IPS-11a (cell line): ENCODE results near the gene SERPINB10.
"Not testable (repeated sequence)": the region's sequence is repeated elsewhere in the genome, so short reads cannot be mapped to it uniquely, and the experiment has no call there.

Source experiments
- H3K4me3 ChIP-seq: one replicate; pipeline ENCODE4 v1.5.1; 2013; ENCODE audit warnings: low read depth, low read length, control low read depth

SERPINB10 gene

DNA sequence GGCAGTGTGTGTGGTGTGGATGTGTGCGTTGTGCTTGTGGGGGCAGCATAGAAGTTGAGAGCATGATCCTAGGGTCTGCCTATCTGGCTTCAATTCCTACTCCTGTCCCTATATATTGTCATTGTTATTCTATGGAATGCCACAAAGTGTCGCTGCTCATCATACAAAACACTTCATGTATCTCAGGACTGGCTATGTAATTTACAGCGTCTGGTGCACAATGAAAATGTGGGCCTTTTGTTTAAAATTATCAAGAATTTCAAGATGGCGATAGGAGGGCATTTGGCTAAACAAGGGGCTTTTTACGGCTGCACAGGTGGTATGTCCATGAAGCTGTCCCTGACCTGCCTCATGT is 16.8 kb upstream of the SERPINB10 start:
- H3K4me3 ChIP-seq = no peak overlapping the region

DNA sequence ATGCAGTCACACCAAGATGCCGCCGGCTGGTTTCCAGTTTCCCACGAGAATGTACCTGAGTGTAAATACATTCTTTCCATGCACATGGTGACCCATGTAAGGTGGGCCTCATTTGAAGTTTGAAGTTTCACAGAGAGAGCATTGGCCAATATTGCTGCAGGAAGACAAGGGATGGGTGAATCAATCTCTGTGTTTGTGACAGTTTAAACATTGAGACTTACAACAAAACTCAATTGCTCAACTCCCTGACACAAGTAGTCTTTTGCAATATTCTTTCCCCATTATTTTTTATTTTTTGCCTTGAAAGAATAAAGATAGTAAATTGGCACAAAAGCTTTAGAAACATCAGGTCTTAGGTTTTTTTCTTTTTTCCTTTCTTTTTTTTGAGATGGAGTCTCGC is 15.2 kb upstream of the SERPINB10 start:
- no peak overlapping the region for H3K4me3 ChIP-seq

- no peak overlapping the region for H3K4me3 ChIP-seq
Observed at GRCh38 chr18:63894106-63894772, 13.5 kb upstream of the SERPINB10 start.

DNA sequence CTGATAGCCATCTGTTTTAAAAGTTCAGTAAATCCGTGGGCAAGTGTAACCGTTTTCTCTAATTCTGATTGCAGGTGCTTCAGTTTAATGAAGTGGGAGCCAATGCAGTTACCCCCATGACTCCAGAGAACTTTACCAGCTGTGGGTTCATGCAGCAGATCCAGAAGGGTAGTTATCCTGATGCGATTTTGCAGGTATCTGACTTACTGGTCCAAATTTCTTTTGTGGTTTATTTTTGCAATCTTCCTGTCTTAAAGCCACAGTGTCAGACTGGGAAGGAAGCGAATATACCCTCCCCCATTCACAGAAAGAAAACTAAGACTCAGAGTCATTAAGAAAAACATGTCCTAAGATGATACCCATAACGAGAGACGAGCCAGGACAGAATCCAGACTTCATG is 12.6 kb upstream of the SERPINB10 start:
- H3K4me3 ChIP-seq = no peak overlapping the region

DNA sequence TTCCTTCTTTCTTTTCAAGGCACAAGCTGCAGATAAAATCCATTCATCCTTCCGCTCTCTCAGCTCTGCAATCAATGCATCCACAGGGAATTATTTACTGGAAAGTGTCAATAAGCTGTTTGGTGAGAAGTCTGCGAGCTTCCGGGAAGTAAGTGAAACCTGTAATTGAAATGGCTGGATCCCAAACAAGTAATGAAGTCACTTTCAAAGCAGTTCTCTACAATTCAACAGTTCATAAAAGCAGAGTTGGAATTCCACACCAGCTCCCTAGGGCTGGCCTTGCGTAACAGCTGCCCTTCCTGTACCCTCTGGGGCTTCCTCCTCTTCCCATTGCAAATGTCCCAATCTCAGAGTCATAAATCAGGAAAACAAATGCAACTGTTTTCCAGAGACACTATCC is 10.7 kb upstream of the SERPINB10 start:
- no peak overlapping the region for H3K4me3 ChIP-seq

- H3K4me3 ChIP-seq = no peak overlapping the region
Observed at GRCh38 chr18:63899206-63899605, 8.6 kb upstream of the SERPINB10 start.

DNA sequence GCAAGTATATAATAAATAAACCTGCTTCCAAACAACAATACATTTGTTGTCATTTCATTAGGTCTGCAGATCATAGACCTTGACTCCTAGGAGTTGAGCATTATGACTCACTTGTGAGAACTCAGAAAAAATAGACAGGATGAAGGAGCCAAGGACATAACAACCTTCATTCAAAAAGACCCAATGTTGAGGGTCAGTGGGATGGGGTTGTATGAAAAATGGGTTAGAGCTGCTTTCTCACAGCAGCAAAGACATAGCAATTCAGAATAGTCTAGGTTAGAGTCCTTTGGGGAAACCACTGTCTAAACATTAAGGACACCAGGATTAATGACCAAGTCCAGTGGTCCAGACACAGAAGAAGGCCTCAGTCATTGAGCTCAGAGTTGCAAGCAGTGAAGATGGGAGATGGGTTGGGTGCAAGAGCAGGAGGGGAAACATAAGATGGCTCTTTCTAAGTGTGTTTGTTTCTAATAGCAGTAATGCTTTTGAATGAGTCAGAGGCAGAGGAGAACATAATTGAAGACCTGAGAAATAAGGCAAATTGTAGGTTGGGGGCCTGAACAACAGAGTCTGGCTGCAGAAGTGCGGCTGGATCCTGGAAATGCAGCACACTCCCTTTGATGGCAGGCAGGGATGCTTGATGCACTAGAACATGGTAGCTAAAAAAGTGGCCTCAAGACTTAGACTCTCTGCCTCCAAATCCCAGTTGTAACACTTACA is 3.7 kb upstream of the SERPINB10 start:
- no peak overlapping the region for H3K4me3 ChIP-seq

DNA sequence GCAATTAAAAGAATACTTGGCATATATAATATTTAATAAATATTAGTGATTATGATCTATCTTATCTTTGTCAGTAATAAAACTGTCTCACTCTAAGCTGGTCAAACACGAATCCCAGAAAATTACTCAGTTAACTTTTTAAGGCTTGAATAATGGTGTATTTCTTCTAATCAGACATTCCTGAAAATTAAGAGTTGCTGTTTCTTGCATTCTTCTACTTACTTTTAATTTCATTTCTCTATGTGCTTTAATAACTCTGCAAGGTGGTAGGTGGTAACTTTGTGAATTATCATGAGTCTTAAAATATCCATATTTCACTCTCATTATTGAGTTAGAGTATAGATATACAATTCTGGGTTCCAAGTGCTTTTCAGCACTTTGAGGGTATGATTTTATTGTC is 3.1 kb upstream of the SERPINB10 start:
- H3K4me3 ChIP-seq = no peak overlapping the region

DNA sequence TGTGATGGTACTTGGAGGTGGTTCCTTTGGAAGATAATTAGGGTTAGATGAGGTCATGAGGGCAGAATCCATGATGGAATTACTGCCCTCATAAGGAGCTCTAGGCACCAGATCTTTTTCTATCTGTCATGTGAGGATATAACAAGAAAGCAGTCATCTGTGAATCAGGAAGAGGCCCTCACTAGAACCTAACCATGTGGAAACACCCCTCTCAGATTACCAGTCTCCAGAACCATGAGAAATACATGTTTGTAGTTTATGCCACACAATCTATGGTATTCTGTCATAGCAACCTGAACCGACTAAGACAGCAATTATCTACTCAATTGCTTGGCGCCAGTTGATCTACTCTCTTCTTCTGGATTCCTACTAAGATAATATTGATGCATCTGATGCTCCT is 2.4 kb upstream of the SERPINB10 start:
- H3K4me3 ChIP-seq = no peak overlapping the region

DNA sequence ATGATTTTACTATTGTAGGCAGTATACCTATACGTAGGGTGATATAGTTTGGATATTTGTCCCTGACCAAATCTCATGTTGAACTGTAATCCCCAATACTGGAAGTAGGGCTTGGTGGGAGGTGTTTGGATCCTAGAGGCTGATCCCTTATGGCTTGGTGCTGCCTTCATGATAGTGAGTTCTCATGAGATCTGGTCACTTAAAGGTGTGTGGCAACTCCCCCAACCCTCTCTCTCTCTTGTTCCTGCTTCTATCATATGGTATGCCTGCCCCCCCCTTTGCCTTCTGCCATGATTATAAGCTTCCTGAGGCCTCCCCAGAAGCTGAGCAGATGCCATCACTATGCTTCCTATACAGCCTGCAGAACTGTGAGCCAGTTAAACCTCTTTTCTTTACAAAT is 1.7 kb upstream of the SERPINB10 start:
- no peak overlapping the region for H3K4me3 ChIP-seq

DNA sequence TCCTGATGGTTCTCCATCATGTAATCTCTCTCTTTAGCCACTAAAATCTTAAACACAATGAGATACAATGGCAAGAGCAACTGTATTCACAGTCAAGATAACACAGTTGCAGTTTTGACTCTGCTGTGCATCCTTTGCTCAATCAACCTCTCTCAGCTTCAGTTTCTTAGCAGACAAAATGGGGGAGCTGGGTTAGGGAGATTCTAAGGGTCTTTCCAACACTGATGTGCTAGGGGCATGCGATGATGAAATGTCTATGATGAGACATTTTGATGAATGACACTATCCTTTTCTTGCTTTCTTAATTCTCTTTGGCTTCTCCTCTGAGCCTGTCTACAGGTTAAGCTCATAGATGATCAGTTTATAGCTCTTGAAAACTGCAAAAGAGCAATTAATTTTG is 1.1 kb downstream of the SERPINB10 start:
- no peak overlapping the region for H3K4me3 ChIP-seq

DNA sequence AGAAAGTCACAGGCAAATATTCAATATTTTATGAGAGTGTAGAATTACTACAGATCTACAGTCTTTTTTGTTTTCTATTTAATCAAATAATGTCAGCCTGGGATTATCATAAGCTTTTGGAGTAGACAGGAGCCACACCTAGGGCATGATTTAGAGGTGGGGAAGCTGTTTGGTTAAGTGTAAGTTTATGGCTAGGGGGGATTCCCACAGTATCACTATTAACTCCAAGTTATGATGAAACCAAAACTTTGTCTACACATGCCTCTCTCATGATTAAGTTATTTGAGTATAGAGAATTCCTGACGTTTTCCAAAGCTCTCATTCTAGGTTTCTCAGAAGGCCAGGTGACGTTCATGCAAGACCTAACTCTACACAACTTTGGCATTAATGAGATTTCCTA is 2.1 kb downstream of the SERPINB10 start:
- no peak overlapping the region for H3K4me3 ChIP-seq

DNA sequence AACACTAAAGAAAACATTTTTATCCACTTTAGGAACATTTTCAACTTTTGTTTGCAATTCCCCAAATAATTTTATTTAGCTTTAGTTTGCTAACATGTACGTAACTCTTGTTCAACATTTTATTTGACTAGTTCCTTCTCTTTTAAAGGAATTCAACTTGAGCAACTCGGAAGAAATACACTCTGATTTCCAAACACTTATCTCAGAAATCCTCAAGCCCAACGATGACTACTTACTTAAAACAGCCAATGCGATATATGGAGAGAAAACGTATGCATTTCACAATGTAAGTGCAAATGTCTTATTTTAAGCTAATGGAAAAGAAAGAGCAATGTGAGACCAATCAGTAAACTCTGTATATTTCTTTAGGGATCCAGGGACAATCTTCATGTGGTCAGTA is 10.1 kb downstream of the SERPINB10 start:
- no peak overlapping the region for H3K4me3 ChIP-seq

GRCh38 chr18:63922049-63922448 is 14.3 kb downstream of the SERPINB10 start:
- H3K4me3 ChIP-seq = no peak overlapping the region

GRCh38 chr18:63924551-63924950 is 16.8 kb downstream of the SERPINB10 start:
- no peak overlapping the region for H3K4me3 ChIP-seq

DNA sequence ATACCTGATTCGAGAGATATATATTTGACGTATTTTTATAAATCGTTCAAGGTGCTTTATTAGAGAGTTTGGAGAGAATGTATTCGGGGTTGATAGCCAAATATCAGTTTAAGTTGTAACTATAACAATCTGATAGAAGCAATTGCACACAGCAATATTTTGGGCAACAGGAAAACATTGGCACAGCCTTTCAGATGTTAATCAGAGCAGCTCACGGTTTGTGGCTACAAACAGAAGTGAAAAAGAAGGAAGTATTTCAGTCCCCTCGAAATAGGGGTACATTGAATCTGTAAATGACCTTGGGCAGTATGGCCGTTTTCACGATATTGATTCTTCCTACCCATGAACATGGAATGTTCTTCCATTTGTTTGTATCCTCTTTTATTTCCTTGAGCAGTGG is 20.6 kb downstream of the SERPINB10 start:
- H3K4me3 ChIP-seq = no peak overlapping the region

DNA sequence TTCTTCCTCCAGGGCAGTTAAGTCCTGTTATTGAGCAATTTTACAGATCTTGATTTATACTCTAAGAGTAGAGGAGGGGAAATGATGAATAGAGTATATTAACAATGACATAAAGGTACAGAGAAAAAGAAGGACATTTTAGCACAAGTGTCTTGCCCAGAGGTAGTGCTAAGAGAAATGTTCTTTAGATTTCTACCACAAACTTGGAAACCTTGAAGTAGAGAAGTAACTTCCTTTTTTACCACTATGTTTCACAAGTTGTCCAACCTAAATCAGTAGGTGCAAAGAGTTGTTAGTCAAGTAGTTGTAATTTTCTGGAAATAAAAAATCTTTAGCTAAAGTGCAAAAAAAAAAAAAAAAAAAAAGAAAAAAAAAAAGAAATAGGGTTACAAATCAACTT is 21.6 kb downstream of the SERPINB10 start:
- not testable (repeated sequence) for H3K4me3 ChIP-seq

GRCh38 chr18:63930773-63931354 is 23.1 kb downstream of the SERPINB10 start:
- no peak overlapping the region for H3K4me3 ChIP-seq

GRCh38 chr18:63936156-63936931 is 28.6 kb downstream of the SERPINB10 start:
- peak overlapping the region; percentile 36 for H3K4me3 ChIP-seq

- peak overlapping the region; percentile 36 for H3K4me3 ChIP-seq
Observed at GRCh38 chr18:63936932-63937393, 29.2 kb downstream of the SERPINB10 start.

GRCh38 chr18:63940008-63940407 is 32.2 kb downstream of the SERPINB10 start:
- H3K4me3 ChIP-seq = no peak overlapping the region
